Parathyroid adenoma (tissue), 2 donors: Measurements from ENCODE around the gene DUSP10.

ENCODE experiments used
- H2AFZ ChIP-seq: fragments of 300-600 bp; sonication (generic); one replicate; pipeline ENCODE4 v1.7.0; 2017; ENCODE audit warnings: antibody characterized with exemption, mild to moderate bottlenecking
- H3K27ac ChIP-seq: fragments of 300-600 bp; sonication (generic); one replicate; pipeline ENCODE4 v1.7.0; 2017
- H3K27me3 ChIP-seq: fragments of 300-600 bp; sonication (generic); one replicate; pipeline ENCODE4 v1.7.0; 2017; ENCODE audit warnings: low read length; ENCODE audit not compliant: control insufficient read depth, insufficient read depth
- H3K36me3 ChIP-seq: fragments of 300-600 bp; sonication (generic); one replicate; pipeline ENCODE4 v1.7.0; 2017; ENCODE audit warnings: low read length; ENCODE audit not compliant: control insufficient read depth, insufficient read depth
- H3K4me1 ChIP-seq: fragments of 300-600 bp; sonication (generic); one replicate; pipeline ENCODE4 v1.7.0; 2017; ENCODE audit warnings: control low read depth
- H3K4me2 ChIP-seq: fragments of 300-600 bp; sonication (generic); one replicate; pipeline ENCODE4 v1.7.0; 2017; ENCODE audit warnings: low read length
- H3K4me3 ChIP-seq: fragments of 300-600 bp; sonication (generic); one replicate; pipeline ENCODE4 v1.7.0; 2017; ENCODE audit warnings: low read depth, low read length
- H3K79me2 ChIP-seq: fragments of 300-600 bp; sonication (generic); one replicate; pipeline ENCODE4 v1.7.0; 2017; ENCODE audit warnings: control low read depth
- H3K9ac ChIP-seq: fragments of 300-600 bp; sonication (generic); one replicate; pipeline ENCODE4 v1.7.0; 2017; ENCODE audit warnings: mild to moderate bottlenecking
- H3K9me3 ChIP-seq: fragments of 300-600 bp; sonication (generic); one replicate; pipeline ENCODE4 v1.7.0; 2017; ENCODE audit warnings: low read length; ENCODE audit not compliant: control insufficient read depth
- TF ChIP-seq, protein P1 (sequence below): fragments of 300-600 bp; sonication (generic); IDR thresholded peaks from one replicate; pipeline ENCODE4 v1.7.0; 2017; ENCODE audit warnings: antibody characterized with exemption, mild to moderate bottlenecking
- donor health status: primary hyperparathyroidism.

Gene DUSP10

GRCh38 chr1:221729771-221730330 lies 12.0 kb downstream of the DUSP10 start:
- Histone ChIP-seq H3K4me1 (no peaks in the 10 kb centered on the region), H3K4me3 (no peak overlapping the region), H3K27me3 (no peaks in the 10 kb centered on the region), H3K36me3 (no peaks in the 10 kb centered on the region), H2AFZ (no peak overlapping the region), H3K9ac (no peak overlapping the region), H3K79me2 (no peaks in the 10 kb centered on the region), H3K4me2 (no peak overlapping the region), H3K27ac (no peak overlapping the region), H3K9me3 (no peaks in the 10 kb centered on the region)
- TF ChIP-seq, protein P1, sequence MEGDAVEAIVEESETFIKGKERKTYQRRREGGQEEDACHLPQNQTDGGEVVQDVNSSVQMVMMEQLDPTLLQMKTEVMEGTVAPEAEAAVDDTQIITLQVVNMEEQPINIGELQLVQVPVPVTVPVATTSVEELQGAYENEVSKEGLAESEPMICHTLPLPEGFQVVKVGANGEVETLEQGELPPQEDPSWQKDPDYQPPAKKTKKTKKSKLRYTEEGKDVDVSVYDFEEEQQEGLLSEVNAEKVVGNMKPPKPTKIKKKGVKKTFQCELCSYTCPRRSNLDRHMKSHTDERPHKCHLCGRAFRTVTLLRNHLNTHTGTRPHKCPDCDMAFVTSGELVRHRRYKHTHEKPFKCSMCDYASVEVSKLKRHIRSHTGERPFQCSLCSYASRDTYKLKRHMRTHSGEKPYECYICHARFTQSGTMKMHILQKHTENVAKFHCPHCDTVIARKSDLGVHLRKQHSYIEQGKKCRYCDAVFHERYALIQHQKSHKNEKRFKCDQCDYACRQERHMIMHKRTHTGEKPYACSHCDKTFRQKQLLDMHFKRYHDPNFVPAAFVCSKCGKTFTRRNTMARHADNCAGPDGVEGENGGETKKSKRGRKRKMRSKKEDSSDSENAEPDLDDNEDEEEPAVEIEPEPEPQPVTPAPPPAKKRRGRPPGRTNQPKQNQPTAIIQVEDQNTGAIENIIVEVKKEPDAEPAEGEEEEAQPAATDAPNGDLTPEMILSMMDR = no peak

GRCh38 chr1:221728037-221728505 lies 13.8 kb downstream of the DUSP10 start:
- Histone ChIP-seq H3K4me1 (no peaks in the 10 kb centered on the region), H3K27me3 (no peaks in the 10 kb centered on the region), H3K79me2 (no peaks in the 10 kb centered on the region), H3K4me2 (no peak overlapping the region), H3K4me3 (no peak overlapping the region), H3K9me3 (no peaks in the 10 kb centered on the region), H3K9ac (no peak overlapping the region), H3K36me3 (no peaks in the 10 kb centered on the region), H3K27ac (no peak overlapping the region), H2AFZ (no peak overlapping the region)
- TF ChIP-seq, protein P1 = no peak

GRCh38 chr1:221727146-221728036 lies 14.5 kb downstream of the DUSP10 start:
- H3K9me3 ChIP-seq = no peaks in the 10 kb centered on the region
- no peaks in the 10 kb centered on the region for H3K4me1 ChIP-seq
- no peaks in the 10 kb centered on the region for H3K36me3 ChIP-seq
- no peak overlapping the region for H3K9ac ChIP-seq
- no peak overlapping the region for H3K27ac ChIP-seq
- no peak overlapping the region for H3K4me3 ChIP-seq
- TF ChIP-seq, protein P1 = no peak
- no peak overlapping the region for H3K4me2 ChIP-seq
- H3K27me3 ChIP-seq = no peaks in the 10 kb centered on the region
- H2AFZ ChIP-seq = no peak overlapping the region
- H3K79me2 ChIP-seq = no peaks in the 10 kb centered on the region

GRCh38 chr1:221725735-221726672 lies 15.9 kb downstream of the DUSP10 start:
- Histone ChIP-seq H3K27ac (no peak overlapping the region), H3K9me3 (no peaks in the 10 kb centered on the region), H3K4me1 (no peaks in the 10 kb centered on the region), H3K36me3 (no peaks in the 10 kb centered on the region), H3K9ac (no peak overlapping the region), H3K79me2 (no peaks in the 10 kb centered on the region), H3K4me3 (no peak overlapping the region), H3K27me3 (no peaks in the 10 kb centered on the region), H3K4me2 (no peak overlapping the region), H2AFZ (no peak overlapping the region)
- TF ChIP-seq, protein P1 = no peak
